SKM-1 (cell line): ENCODE data around the gene SLC37A3.
A peak's percentile ranks its signal among the peaks of the same experiment; 100 is the strongest.
"Not testable (repeated sequence)": the region's sequence is repeated elsewhere in the genome, so short reads cannot be mapped to it uniquely, and the experiment has no call there.

Experiments used
- DNase-seq: peaks from one replicate; lab custom pipeline; 2025; ENCODE audit not compliant: unreplicated experiment; lab: John Stamatoyannopoulos, UW

The SLC37A3 gene

DNA sequence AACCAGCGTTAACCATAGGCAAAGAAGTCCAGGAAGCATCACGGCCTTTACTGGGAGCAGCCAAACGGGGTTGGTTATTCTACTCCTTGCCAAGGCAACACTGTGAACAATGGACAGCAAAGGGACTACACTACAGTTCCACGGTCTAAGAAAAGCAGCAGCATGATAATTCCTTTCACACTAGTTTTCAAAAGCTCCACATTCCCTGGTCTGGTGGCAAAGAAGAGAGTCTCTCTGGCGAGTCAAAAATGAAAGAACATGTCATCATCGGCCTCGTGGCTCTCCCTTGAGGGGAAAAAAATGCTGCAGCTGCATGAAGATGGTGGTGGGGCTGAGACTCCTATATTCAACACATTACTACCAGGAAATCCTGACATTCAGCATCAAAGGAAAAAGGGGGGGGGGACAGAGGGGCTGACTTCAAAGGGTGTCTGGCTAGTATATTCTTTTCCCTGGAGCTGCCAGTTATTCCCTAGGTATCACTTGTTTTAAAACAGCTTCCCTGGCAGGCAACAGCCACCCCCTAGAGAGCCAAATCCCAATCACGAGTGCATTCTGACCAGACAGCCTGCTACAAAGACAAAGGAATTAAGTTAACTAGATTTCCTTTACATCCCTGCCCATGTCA, 49.1 kb downstream of the SLC37A3 start:
- DNase-seq, result no peak

DNA sequence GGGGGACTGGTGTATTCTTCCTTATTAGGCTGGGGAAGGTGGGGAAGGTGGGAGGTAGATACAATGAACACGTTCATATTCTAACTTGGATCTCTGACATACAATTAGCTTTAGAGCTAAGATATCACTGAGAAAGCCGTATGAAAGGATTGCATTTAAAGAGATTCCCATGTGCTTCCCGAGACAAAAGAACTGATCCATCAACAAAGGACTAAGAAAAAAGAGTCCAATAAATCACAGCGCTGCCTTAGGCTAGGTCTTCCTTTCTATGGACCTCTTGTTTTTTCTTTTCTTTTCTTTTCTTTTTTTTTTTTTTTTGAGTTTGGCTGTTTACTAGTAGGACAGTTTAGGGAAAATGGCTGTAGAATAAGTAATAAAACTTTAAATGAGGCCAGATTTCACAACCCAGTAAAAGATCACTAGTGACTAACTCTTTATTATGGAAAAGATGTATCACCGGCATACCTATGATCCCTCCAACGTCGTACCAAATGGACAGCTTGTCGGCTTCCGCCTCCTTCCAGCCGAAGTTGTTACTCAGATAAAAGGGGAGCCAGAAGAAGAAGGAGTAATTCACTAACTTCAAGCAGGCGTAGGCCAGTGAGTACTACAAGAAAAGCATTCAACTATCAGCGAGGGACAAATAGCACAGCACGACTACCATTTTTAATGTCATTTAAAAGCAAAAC, 50.0 kb downstream of the SLC37A3 start:
- DNase-seq, result no peak

DNA sequence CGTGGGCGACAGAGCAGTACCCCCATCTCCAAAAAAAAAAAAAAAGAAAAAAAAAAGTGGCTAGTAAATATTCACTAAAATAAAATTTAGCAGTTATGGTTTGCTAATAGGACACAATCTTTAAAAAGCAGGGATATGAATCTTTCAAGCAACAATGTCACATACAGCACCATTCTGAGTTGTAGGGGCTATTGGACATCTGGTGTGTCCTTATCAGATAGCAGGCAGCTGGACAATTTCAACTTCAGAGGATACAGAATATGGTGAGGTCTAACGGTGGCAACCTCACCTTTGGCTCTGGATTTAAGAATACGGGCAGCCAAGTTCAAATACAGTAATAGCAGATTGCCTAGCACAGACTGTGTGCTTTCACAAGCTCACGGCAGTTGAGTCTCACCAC, 51.1 kb downstream of the SLC37A3 start:
- no peak for DNase-seq

DNA sequence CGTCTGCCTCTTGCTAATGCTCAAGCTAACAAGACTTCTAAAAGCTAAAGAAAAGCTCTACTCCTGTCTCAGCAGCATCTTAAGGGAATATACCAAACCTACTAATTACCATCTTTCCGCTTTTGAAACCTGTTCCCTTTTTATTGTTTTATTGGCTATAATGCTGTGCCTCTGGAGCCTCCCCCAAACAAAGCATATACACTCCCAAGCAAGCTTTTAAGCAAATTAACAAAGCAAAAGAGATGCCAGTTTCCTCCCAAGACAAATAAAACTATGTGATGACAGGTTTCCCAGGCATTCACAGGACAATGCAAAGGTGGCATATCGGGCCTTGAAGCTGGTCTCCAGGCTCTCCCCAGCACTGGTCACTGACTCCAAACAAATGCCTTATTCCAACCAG, 52.9 kb downstream of the SLC37A3 start:
- no peak for DNase-seq

DNA sequence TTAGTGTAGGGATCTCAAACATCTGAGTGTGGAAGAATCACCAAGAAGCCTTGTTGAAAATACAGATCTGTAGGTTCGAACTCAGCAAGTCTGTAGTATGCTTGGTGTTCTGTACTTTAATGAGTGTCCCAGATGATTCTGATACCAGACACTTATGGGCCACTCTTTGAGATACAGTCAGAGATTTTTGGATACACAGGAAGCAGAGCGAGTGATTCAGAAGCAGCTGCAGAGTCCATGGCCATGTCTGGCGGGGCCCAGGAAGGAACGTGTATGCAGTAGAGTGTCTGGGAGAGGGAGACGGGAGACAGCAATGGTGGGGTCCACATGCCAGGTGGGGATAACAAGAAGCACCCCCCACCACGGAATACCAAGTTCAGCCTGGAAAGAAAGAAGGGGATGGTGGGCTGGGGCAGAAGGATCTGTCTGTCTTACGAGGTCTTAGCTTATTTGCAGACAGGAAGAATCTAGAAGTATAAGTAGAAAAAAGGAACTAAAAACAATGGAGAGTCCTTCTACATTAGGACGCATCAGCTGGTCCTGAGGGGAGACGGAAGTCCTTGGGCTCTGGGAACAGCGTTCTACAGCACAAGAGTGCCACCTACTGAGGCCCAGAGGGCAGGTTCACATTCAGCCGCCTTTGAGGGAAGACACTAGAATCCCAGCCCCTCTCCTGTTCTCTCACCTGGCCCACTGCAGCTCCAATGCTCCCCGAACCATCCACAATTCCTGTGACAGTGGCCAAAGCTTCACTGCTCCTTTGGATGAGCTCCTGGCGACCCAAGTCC, 55.4 kb downstream of the SLC37A3 start:
- peak; percentile 5 for DNase-seq

DNA sequence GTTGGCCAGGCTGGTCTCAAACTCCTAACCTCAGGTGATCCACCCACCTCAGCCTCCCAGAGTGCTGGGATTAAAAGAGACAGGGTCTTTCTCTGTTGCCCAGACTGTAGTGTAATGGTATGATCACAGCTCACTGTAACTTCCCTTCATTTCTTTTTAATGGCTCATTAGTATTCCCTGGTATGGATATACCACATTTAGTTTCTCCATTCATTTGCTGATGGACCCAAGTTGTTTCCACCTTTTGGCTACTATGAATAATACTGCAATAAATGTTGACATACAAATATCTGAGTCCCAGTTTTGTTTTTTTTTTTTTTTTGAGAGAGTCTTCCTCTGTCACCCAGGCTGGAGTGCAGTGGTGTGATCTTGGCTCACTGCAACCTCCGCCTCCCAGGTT, 59.4 kb downstream of the SLC37A3 start:
- not testable (repeated sequence) for DNase-seq

DNA sequence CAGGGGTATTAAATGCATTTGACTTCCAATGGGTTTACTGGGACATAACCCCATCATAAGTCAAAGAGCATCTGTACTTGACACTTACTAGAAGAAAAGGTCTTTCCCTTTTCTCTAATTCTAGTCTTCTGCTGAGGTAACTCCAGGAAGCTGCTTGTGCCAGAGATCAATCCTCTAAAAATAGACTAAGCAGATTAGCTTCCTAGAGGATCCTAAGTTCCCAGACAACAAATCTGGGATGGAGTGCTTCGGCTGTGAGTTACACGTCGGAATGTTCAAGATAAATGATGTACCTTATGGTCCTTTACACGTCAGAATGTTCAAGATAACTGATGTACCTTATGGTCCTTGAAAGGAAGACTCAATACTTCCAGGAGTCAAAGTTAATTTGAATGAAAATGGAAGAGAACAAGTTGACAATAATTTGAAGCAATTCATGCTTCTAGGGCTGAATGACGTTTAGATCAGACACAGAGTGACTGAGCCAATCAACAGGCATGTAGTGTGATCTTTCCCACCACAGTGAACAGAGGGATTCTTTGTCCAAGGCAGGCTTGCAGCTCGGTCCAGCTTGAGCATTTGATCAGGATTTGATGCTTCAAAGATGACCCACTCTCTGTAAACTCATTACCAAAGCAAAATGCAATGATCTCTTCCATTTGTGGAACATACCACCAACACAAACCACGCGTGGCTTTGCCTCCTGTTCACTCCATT, 63.8 kb downstream of the SLC37A3 start:
- no peak for DNase-seq

DNA sequence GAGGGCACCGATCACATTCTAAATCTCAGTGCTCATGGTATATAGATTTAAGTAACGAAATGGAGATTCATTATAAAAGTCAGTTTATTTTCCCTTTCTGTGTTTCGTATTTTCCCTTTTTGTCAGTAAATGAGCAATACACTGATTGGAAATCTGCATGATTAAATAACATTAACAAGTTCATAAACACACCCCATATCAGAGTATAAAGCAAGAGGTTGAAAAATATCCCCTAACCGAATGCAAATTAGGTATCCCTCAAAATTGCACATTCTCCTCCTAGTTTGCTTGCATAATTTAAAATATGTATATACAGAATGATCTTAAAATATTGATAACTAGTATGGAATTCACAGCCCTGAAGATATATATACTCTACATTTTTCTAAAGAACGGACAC, 64.6 kb downstream of the SLC37A3 start:
- DNase-seq, result no peak

DNA sequence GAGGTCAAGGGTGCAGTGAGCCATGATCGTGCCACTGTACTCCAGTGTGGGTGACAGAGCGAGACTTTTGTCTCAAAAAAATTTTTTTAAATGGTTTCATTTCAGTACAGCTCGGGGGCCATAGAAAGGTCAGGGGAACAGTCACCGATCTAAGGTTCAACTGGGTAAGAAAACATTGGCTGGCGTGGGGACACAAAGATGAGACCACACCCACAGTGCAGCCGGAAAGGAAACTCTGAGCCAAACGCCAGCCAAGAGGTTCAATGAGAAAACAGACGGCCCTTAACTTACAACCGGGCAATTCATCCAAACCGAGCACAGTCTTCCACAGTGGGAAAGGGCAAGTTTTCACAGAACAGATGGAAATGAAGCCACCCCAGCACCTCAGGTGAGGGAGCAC, 65.1 kb downstream of the SLC37A3 start:
- DNase-seq, result no peak

DNA sequence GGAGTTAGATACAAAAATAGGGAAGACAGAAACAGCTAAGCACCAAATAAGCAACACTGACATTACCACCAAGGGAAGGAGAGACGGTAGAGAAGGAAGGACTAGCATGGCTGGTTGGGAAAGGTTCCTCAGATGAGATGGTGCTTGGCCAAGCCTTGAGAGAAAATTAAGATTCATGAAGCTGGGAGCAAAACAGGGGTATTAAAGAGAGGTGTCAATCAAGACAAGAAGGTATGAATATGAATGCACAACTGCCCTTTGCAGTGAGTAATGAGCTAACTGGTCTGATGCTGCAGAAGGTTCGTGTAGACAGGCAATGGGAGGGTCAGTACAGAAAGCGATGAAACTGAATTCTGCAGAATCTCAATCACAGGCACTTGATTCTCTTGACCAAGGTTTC, 67.7 kb downstream of the SLC37A3 start:
- no peak for DNase-seq

DNA sequence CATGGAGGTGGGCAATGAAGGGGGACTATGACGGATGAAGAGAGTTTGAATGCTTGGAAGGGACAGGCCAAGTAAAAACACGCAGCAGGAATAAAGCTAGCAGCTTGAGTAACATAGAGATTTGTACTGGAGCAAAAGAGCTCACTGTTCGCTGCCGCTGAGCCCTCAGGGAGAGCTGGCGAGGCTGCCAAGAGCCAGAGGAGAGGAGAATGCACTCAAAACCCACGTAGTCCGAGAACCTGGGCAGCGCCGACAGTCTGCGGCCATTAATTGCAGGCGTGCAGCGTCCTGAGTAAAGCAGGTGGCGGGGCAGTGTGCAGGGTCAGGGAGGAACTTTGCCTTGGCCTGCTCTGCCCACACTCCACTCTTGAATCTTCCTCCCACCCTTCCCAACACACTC, 68.2 kb downstream of the SLC37A3 start:
- DNase-seq, result no peak

DNA sequence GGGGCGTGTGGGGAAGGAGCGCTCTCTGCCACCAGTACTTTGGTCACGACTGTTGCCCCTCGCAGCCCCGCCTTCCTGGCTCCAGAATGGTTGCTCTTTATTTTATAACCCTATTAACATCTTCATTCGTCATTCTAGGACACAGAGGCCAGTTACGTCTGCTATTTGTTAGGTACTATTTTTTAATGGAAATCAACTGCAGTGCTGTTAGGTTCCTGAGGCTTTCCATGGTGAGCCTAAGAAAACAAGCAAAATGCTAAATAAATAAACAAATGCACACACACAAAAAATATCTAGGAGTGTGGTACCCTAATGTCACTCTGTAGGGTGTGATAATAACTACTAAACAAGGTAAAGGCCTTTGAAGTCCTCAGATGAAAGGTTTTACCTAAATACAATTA, 71.1 kb downstream of the SLC37A3 start:
- DNase-seq, result no peak

DNA sequence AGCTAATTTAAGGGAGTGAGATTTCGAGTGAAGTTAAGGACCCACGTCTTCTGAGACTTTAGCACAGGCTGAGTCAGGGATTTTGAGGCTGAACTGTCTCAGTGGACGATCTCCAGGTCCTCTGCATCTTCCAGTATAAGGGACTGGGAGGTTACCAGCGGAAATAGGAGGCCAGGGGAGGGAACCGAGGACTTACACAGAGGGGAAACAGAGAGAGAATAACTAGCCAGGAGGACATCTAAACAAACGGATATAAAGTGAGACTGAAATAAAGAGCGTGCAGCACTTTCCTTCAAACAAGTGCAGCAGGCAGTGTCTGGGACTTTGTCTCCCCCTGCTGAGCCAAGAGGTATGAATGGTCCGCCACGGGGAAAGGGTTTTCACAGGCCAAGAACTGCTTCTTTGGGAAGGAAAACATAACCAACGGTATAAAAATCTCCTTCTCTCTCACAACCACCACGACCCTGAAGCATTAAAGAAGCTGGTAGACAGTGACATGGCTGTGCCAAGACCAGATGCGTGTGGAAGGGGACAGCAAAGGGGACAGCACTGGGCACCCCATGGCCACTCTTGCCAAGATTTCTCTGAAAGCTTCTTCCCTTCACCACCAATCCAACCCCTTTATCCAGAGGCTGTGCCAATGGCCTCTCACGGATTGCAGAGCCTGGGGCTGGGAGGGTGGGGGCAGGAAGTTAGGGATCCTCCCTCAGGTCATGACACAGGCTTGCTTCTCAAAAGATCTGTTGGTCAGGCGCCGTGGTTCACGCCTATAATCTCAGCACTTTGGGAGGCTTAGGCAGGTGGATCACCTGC, 72.0 kb downstream of the SLC37A3 start:
- no peak for DNase-seq

DNA sequence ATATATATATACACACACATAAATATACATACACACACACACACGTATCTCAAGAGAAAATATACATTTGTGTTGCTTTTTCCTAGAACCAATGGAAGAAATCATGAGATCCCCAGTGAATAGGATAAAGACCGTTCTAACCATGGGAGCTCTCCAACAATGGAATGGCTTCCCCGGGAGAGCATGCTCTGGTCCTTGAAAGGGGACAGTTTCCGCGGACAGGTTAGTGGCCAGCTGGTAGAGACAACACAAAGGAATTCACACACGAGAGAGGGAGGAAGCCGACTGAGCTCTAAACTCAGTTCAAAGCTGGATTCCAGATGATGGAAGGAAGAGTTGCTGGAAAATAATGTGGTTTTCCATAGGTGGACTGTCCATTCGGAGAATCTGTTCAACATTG, 72.7 kb downstream of the SLC37A3 start:
- no peak for DNase-seq

DNA sequence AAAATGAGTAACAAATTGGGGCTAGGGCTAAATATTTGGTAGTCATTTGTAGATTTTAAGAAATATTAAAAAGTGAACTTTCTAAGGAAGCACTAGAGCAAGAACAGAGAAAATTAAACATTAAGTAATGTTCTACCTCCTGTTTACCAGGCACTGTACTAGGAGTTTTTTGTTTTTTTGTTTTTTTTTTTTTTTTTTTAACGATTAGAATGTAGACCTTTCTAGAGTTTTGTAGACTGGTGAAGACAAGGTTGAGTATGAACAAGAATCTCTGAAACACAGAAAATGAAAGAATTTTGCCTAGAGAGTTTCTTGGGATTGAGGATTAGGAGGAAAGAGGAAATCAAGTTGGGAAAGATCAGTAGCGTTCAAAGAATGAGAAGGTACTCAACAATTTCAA, 73.6 kb downstream of the SLC37A3 start:
- no peak for DNase-seq

DNA sequence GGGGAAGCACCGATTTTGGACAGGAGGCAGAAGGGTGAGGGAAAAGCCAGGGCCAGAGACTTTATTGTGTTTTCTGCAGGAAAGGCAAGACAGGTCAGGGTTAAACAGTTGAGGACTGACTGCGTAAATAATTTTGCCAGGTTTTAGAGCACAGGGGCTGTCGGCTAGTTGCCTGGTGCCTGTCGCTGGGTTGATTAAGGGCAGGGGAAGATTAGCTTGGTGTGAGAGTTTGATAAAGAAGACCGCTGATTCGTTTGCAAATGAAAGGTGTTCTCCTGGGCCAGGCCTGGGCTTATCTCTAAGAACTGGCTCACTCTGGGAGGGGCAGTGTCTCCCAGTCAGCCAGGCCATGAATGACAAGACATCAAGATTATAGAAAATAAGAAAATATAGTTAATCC, 75.6 kb downstream of the SLC37A3 start:
- no peak for DNase-seq

DNA sequence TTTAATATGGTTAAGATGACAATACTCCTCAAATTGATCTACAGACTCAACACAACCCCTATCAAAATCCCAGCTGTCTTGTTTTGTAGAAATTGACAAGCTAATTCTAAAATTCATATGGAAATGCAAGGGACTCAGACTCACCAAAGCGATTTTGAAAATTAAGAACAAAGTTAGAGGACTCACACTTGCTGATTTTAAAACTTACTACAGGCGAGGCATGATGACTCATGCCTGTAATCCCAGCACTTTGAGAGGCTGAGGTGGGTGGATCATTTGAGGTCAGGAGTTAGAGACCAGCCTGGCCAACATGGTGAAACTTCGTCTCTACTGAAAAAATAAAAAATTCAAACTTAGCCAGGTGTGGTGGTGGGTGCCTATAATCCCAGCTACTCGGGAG, 78.3 kb downstream of the SLC37A3 start:
- DNase-seq, result not testable (repeated sequence)

DNA sequence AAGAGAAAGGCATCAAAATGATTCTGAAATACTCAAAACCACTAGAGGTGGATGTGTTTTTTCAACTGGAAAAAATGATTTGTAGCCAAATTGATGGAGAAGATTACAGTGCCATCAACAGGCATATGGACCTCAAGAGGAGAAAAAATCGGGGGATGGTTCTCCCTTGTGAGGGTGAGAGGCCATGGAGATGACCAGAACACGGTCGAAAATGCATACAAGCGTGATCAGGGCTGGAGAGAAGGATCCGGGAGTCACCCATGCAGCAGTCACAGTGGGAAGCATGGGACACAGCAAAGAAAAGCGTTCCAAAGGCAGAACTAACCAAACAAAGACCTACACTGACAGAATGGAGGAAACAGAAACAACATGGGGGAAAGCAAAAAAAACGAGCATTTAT, 80.3 kb downstream of the SLC37A3 start:
- no peak for DNase-seq

DNA sequence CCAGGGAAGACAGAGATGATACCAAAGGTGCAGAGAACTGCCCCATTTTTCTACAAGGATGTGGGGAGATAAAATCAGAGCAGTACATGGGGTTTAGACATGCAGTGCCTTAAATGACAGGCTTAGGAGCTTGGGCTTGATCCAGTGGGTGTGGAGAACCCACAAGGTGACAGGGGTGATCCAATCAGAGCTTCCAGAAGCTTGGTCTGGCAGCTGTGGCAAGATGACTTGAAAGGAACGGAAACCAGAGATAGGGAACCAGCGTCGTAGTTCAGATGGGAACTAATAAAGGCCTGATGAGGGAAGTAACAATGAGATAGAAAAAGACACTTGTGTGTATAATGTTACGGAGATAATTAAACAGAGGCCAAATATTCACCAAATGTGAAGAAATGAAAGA, 80.7 kb downstream of the SLC37A3 start:
- DNase-seq, result no peak

DNA sequence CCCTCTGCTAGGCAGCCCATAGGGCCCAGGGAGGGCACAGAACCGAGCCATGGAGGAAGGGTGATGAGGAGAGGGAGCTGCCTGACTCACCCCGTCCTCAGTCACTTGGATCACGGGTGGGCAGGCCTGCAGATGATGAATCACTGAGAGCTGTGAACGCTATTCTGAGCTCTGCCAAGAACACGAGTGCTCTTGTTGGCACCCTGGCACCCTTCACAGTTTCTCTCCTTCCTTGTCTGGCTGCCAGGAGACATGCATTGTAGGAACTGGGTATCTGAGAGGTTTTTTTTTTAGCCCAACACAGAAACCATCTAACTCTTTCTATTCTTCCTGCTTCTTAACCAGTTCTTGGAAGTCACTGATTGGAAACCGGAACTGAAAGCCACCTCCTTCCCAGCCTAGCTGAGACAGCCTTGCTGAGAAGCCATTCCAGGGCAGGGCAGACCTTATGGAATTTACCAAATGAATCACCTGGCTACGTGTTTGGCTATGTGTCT, 82.1 kb downstream of the SLC37A3 start:
- no peak for DNase-seq
